Loucy (cell line): Measurements from ENCODE around the gene LHFPL2.

Experiments used
- CTCF ChIP-seq: fragments of 200-600 bp; sonication (generic); conservative IDR thresholded peaks from 2 replicates; pipeline ENCODE4 v1.5.1; 2014; ENCODE audit warnings: mild to moderate bottlenecking, antibody characterized with exemption, low read length
- EZH2phosphoT487 ChIP-seq: fragments of 200-600 bp; IDR thresholded peaks from 2 replicates; pipeline ENCODE4 v1.6.1; 2018; ENCODE audit warnings: antibody characterized with exemption, mild to moderate bottlenecking, moderate library complexity, borderline replicate concordance

- TF ChIP-seq CTCF (no peak), EZH2phosphoT487 (no peak)
These were observed 101.4 kb downstream of the LHFPL2 start for GRCh38 chr5:78547183-78547582.
